NCI-H2081 treated with DMSO at 0.1 percent for 48 hours (cell line): Measurements from ENCODE around the gene ERICH3.
A peak's percentile ranks its signal among the peaks of the same experiment; 100 is the strongest.

Experiments used
- DNase-seq: peaks from one replicate; lab custom pipeline; 2025; lab: John Stamatoyannopoulos, UW

Gene ERICH3

GRCh38 chr1:74591949-74592348, 81.6 kb downstream of the ERICH3 start:
- DNase-seq, result no peak

- no peak for DNase-seq
Measured at GRCh38 chr1:74590288-74590687, 83.3 kb downstream of the ERICH3 start.

- no peak for DNase-seq
Measured at GRCh38 chr1:74587888-74588287, 85.7 kb downstream of the ERICH3 start.

GRCh38 chr1:74586253-74586897, 87.2 kb downstream of the ERICH3 start:
- DNase-seq, result no peak

GRCh38 chr1:74584185-74584584, 89.4 kb downstream of the ERICH3 start:
- DNase-seq, result no peak

- DNase-seq, result no peak
Measured at GRCh38 chr1:74583397-74583796, 90.2 kb downstream of the ERICH3 start.

GRCh38 chr1:74579425-74579824, 94.2 kb downstream of the ERICH3 start:
- no peak for DNase-seq

GRCh38 chr1:74578101-74578500, 95.5 kb downstream of the ERICH3 start:
- no peak for DNase-seq

- DNase-seq, result no peak
Measured at GRCh38 chr1:74571891-74572290, 101.7 kb downstream of the ERICH3 start.

GRCh38 chr1:74571493-74571800, 102.1 kb downstream of the ERICH3 start:
- no peak for DNase-seq

GRCh38 chr1:74570797-74571492, 102.6 kb downstream of the ERICH3 start:
- no peak for DNase-seq

GRCh38 chr1:74549932-74550331, 123.7 kb downstream of the ERICH3 start:
- no peak for DNase-seq

- DNase-seq, result no peak
Measured at GRCh38 chr1:74548961-74549750, 124.4 kb downstream of the ERICH3 start.

- DNase-seq, result no peak
Measured at GRCh38 chr1:74545821-74546220, 127.8 kb downstream of the ERICH3 start.

- DNase-seq, result no peak
Measured at GRCh38 chr1:74534241-74534640, 139.4 kb downstream of the ERICH3 start.

- DNase-seq, result peak; percentile 51
Measured at GRCh38 chr1:74531796-74532195, 141.8 kb downstream of the ERICH3 start.

GRCh38 chr1:74530892-74531291, 142.7 kb downstream of the ERICH3 start:
- DNase-seq, result peak; percentile 38

- DNase-seq, result no peak
Measured at GRCh38 chr1:74528123-74528522, 145.5 kb downstream of the ERICH3 start.

- DNase-seq, result no peak
Measured at GRCh38 chr1:74526708-74527107, 146.9 kb downstream of the ERICH3 start.

- DNase-seq, result no peak
Measured at GRCh38 chr1:74523873-74524480, 149.6 kb downstream of the ERICH3 start.

GRCh38 chr1:74522148-74522547, 151.4 kb downstream of the ERICH3 start:
- no peak for DNase-seq
